ENCODE results near the gene SYNE1.

DNA sequence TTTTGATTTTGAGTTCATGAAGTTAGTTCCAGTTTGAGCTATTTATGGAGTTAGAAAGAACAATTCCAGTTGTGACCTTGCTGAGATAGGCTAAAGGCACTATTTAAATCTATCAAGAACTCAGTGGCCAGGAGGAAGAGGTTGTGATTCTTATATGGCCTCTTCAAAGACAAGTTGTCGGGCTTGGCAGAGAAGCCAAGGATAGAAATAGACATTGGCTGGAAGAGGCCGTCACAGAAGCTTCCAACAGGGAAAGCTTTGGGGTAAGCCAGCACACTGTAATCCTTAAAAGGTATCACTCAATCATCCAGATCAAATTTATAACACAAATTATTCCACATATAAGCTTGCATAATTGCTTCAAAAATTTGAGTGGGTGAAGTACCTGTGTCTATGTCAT is 286.1 kb downstream of the SYNE1 start:
- TF ChIP-seq, protein P1, sequence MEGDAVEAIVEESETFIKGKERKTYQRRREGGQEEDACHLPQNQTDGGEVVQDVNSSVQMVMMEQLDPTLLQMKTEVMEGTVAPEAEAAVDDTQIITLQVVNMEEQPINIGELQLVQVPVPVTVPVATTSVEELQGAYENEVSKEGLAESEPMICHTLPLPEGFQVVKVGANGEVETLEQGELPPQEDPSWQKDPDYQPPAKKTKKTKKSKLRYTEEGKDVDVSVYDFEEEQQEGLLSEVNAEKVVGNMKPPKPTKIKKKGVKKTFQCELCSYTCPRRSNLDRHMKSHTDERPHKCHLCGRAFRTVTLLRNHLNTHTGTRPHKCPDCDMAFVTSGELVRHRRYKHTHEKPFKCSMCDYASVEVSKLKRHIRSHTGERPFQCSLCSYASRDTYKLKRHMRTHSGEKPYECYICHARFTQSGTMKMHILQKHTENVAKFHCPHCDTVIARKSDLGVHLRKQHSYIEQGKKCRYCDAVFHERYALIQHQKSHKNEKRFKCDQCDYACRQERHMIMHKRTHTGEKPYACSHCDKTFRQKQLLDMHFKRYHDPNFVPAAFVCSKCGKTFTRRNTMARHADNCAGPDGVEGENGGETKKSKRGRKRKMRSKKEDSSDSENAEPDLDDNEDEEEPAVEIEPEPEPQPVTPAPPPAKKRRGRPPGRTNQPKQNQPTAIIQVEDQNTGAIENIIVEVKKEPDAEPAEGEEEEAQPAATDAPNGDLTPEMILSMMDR (IDR thresholded peaks at IDR 0.05) = no peak
- TF ChIP-seq POLR2A (IDR thresholded peaks at IDR 0.05) = no peak
